ENCODE data around the gene GALNT11. TPM values are rescaled to one million over a fixed set of nuclear protein-coding genes. Genes with fewer than 3 reads are reported as not detected.

The GALNT11 gene
- total RNA-seq, 4 donors from 2014 or later: 46.8 to 60.2 (median 51.8) TPM

DNA sequence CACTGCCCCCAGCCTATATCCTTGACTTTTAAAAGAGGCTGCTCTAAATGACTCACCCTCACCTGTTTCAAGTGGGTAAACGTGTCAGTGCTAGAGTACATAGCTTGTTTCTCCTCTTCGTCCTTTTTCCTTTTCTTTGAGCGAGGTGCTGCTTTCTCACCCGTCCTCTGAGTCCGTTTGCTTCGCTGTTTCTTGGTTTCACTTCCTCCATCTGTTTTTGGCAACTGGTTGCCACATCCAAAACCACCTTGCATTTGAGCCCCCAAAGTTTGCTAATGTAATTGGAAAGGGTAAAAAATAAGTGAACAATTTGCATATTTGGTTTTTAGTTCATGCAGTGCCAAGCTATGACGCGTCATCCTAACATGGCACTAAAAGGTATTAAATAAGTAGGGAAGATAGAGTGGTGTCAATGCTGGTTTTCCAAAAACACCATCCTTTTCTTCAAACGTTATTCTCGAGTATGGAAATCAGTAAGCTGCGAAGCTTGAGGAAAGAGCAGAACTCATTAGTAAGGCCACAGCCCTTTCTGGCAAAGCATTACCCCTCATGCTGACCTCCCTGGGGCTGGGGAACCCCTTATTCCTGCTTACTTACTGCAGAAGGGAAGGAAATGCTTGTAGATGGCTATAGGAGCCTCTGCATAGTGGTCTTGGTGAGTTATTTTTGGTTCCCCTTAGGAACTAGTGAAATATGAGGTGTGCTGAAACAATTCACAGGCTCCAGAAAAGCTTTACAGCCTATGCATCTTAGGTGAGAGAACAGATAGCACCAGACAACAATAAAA, 133.5 kb downstream of the GALNT11 start:
- Histone ChIP-seq H3K4me1 (no peaks in the 10 kb centered on the region), H3K36me3 (peaks cover 12 to 98% of the 10 kb centered on the region in 2 donors), H3K4me3 (no peak overlapping the region), H3K9me3 (no peaks in the 10 kb centered on the region), H3K27me3 (no peaks in the 10 kb centered on the region), H3K27ac (no peak overlapping the region)
- TF ChIP-seq POLR2A (IDR thresholded peaks at IDR 0.05) (no peak), POLR2AphosphoS5 (IDR thresholded peaks at IDR 0.05) (no peak), EP300 (IDR thresholded peaks at IDR 0.05) (no peak)
- TF ChIP-seq, protein P1, sequence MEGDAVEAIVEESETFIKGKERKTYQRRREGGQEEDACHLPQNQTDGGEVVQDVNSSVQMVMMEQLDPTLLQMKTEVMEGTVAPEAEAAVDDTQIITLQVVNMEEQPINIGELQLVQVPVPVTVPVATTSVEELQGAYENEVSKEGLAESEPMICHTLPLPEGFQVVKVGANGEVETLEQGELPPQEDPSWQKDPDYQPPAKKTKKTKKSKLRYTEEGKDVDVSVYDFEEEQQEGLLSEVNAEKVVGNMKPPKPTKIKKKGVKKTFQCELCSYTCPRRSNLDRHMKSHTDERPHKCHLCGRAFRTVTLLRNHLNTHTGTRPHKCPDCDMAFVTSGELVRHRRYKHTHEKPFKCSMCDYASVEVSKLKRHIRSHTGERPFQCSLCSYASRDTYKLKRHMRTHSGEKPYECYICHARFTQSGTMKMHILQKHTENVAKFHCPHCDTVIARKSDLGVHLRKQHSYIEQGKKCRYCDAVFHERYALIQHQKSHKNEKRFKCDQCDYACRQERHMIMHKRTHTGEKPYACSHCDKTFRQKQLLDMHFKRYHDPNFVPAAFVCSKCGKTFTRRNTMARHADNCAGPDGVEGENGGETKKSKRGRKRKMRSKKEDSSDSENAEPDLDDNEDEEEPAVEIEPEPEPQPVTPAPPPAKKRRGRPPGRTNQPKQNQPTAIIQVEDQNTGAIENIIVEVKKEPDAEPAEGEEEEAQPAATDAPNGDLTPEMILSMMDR (IDR thresholded peaks at IDR 0.05): no peak
- WGBS, 2 donors (ENCODE audit: low coverage in 1 of 2): 88% methylated on average over 8 to 11 of the region's 11 CpGs
- ATAC-seq: no peak

DNA sequence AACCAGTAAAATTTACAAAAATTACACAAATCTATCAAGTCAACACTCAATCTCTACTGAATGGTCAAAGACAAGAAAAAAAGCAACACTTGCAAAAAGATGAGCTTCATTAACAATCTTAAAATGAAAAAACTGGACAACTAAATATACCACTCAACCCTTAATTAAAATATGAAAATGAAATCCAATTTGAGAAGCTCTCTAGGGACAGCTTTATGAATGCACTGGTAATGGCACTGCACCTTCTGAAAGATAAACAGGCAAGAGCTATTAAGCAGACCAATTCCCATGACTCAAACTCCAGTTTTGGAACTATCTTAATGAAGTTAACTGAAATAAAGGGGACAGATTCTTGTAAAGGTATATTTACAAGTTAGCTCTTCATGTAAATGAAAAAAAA, 135.7 kb downstream of the GALNT11 start:
- Histone ChIP-seq H3K27ac (no peak overlapping the region), H3K27me3 (no peaks in the 10 kb centered on the region), H3K4me3 (no peak overlapping the region), H3K4me1 (no peaks in the 10 kb centered on the region), H3K9me3 (no peaks in the 10 kb centered on the region), H3K36me3 (peaks cover 6 to 97% of the 10 kb centered on the region in 2 donors)
- TF ChIP-seq POLR2AphosphoS5 (IDR thresholded peaks at IDR 0.05) (no peak), EP300 (IDR thresholded peaks at IDR 0.05) (no peak), POLR2A (IDR thresholded peaks at IDR 0.05) (no peak)
- TF ChIP-seq, protein P1 (IDR thresholded peaks at IDR 0.05): no peak
- ATAC-seq: no peak

DNA sequence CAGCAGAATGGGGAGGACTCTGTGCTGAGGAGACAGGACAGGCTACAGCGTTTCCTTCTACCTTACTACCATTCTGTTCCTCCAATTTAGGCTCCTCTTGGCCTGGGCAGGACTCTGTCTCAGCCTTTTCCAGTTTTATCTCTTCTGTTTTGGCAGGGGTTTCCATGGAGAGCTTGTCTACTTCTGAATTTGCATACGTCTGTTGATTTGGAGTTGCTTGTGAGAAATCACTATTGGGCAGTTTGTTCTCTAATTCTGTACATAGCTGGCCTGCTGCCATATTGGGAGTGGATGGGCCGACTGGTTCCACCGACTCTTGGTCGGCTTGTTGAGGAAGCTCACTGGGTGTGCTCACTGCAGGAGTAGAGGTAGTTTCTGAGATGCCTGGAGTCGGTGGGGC, 136.8 kb downstream of the GALNT11 start:
- 75 to 76% methylated on average over 2 to 3 of the region's 6 CpGs for WGBS, 2 donors (ENCODE audit: low coverage in 1 of 2)
- H3K27ac ChIP-seq: no peak overlapping the region
- TF ChIP-seq EP300 (IDR thresholded peaks at IDR 0.05): no peak
- no peak for TF ChIP-seq POLR2A (IDR thresholded peaks at IDR 0.05)
- no peak for TF ChIP-seq POLR2AphosphoS5 (IDR thresholded peaks at IDR 0.05)
- TF ChIP-seq, protein P1 (IDR thresholded peaks at IDR 0.05): no peak
- H3K36me3 ChIP-seq: peaks cover 6 to 97% of the 10 kb centered on the region in 2 donors
- H3K27me3 ChIP-seq: no peaks in the 10 kb centered on the region
- H3K9me3 ChIP-seq: no peaks in the 10 kb centered on the region
- no peaks in the 10 kb centered on the region for H3K4me1 ChIP-seq
- no peak for ATAC-seq
- H3K4me3 ChIP-seq: no peak overlapping the region

Small RNAs within 50 kb of the gene (small RNA-seq; reads per million reads assigned to genes)
- gene RF00017: 0 reads per million in 4 donors

Other genes starting within 250 kb of the GALNT11 start
- gene PRKAG2, start 148.6 kb upstream of the GALNT11 start, total RNA-seq: 10 to 100 TPM; 48.9 to 89.0 (median 75.7) TPM
- gene GALNTL5, start 69.2 kb upstream of the GALNT11 start, total RNA-seq: not detected

Measured in gastroesophageal sphincter (tissue), 4 donors.